ENCODE data around the gene EIF5B.

GRCh38 chr2:99431587-99432275, 94.5 kb downstream of the EIF5B start:
- TF ChIP-seq FOXA1 (IDR thresholded peaks at IDR 0.05) (no peak), HDGF (IDR thresholded peaks at IDR 0.05; ENCODE audit: borderline replicate concordance) (no peak), FOXM1 (IDR thresholded peaks at IDR 0.05; ENCODE audit: borderline replicate concordance) (no peak), LEF1 (IDR thresholded peaks at IDR 0.05; ENCODE audit: borderline replicate concordance) (no peak), ARNT (IDR thresholded peaks at IDR 0.05) (no peak), SUZ12 (IDR thresholded peaks at IDR 0.05) (no peak), ZNF384 (IDR thresholded peaks at IDR 0.05) (no peak), L3MBTL2 (conservative IDR thresholded peaks at IDR 0.05) (no peak), BHLHE40 (IDR thresholded peaks at IDR 0.05; ENCODE audit: borderline replicate concordance) (no peak), SP1 (IDR thresholded peaks at IDR 0.05) (no peak), TARDBP (IDR thresholded peaks at IDR 0.05) (no peak)
- TF ChIP-seq, protein P1, sequence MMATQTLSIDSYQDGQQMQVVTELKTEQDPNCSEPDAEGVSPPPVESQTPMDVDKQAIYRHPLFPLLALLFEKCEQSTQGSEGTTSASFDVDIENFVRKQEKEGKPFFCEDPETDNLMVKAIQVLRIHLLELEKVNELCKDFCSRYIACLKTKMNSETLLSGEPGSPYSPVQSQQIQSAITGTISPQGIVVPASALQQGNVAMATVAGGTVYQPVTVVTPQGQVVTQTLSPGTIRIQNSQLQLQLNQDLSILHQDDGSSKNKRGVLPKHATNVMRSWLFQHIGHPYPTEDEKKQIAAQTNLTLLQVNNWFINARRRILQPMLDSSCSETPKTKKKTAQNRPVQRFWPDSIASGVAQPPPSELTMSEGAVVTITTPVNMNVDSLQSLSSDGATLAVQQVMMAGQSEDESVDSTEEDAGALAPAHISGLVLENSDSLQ (IDR thresholded peaks at IDR 0.05), result no peak
